ENCODE results near the gene EYA3.

DNA sequence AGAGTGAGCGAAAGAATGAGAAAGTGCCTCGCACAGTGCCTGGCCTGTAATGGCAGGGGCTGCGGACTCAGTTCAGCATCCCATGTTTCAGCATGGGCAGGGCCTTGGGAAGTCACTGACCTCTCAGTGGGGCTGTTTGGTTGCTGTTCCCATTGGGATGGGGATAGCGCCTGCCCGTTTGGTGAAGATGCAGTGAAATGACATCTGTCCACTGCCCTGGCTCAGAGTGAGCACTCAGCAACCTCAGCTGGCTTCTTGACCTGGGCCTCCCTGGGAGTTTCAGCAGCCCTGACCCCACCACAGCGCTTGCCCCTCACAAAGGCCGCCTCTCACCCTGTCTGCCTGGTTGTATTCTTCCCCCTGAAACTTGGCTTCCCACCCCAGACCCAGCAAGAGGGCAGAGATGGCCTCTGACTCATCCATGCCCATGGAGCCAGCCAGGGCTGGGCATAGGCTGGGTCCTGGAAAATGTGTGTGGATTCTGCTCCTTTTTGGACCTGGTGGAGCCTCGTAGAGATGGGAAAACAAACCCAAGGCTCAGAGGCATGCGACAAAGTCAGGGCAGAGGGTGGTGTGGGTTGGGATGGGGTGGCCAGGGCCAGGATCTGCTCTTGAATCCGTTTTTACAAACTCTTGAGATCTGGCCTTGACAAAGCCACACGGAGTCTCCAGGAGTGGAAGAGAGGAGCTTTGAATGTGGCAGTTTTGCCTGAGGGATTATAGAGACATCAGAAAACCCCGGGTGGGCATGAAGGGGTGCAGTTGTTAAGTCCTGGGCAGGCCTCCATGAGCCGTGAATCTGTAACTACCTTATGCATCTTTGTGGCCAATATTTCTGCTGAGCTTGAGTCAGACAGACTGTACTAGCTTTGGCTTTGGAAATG is 127.4 kb downstream of the EYA3 start:
- TF ChIP-seq, protein P1, sequence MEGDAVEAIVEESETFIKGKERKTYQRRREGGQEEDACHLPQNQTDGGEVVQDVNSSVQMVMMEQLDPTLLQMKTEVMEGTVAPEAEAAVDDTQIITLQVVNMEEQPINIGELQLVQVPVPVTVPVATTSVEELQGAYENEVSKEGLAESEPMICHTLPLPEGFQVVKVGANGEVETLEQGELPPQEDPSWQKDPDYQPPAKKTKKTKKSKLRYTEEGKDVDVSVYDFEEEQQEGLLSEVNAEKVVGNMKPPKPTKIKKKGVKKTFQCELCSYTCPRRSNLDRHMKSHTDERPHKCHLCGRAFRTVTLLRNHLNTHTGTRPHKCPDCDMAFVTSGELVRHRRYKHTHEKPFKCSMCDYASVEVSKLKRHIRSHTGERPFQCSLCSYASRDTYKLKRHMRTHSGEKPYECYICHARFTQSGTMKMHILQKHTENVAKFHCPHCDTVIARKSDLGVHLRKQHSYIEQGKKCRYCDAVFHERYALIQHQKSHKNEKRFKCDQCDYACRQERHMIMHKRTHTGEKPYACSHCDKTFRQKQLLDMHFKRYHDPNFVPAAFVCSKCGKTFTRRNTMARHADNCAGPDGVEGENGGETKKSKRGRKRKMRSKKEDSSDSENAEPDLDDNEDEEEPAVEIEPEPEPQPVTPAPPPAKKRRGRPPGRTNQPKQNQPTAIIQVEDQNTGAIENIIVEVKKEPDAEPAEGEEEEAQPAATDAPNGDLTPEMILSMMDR (IDR thresholded peaks at IDR 0.05 in 8 of 11, conservative IDR thresholded peaks at IDR 0.05 in 3 of 11): no peak
- TF ChIP-seq POLR2A (IDR thresholded peaks at IDR 0.05): no peak
- no peak for TF ChIP-seq POLR2AphosphoS5 (IDR thresholded peaks at IDR 0.05)
